ENCODE data around the gene GC.
"Not testable (repeated sequence)": the region's sequence is repeated elsewhere in the genome, so short reads cannot be mapped to it uniquely, and the experiment has no call there.

The GC gene

GRCh38 chr4:71783972-71784371 lies at the start of gene GC:
GC (minus strand) TSS chr4:71784079; CDS start chr4:71784018, 61 bp downstream.
- DNase-seq, result no peak

- no peak for DNase-seq
These were observed 49.5 kb upstream of the GC start for GRCh38 chr4:71833232-71833900.

- no peak for DNase-seq
These were observed 48.2 kb upstream of the GC start for GRCh38 chr4:71832049-71832448.

GRCh38 chr4:71830497-71831190 lies 46.8 kb upstream of the GC start:
- no peak for DNase-seq

- DNase-seq, result no peak
These were observed 44.6 kb upstream of the GC start for GRCh38 chr4:71828470-71828869.

- no peak for DNase-seq
These were observed 43.9 kb upstream of the GC start for GRCh38 chr4:71827826-71828225.

GRCh38 chr4:71816676-71817303 lies 32.9 kb upstream of the GC start:
- DNase-seq, result no peak

- no peak for DNase-seq
These were observed 30.6 kb upstream of the GC start for GRCh38 chr4:71814433-71814832.

GRCh38 chr4:71809805-71810204 lies 25.9 kb upstream of the GC start:
- DNase-seq, result not testable (repeated sequence)

- no peak for DNase-seq
These were observed 23.6 kb upstream of the GC start for GRCh38 chr4:71807469-71807868.

GRCh38 chr4:71805230-71805629 lies 21.4 kb upstream of the GC start:
- not testable (repeated sequence) for DNase-seq

- not testable (repeated sequence) for DNase-seq
These were observed 20.3 kb upstream of the GC start for GRCh38 chr4:71804017-71804697.

- no peak for DNase-seq
These were observed 2.1 kb upstream of the GC start for GRCh38 chr4:71785959-71786358.

- no peak for DNase-seq
These were observed 804 bp upstream of the GC start for GRCh38 chr4:71784569-71785197.

- no peak for DNase-seq
These were observed 6.0 kb downstream of the GC start for GRCh38 chr4:71777891-71778290.

GRCh38 chr4:71775449-71775848 lies 8.4 kb downstream of the GC start:
- no peak for DNase-seq

- no peak for DNase-seq
These were observed 9.7 kb downstream of the GC start for GRCh38 chr4:71774136-71774535.

- no peak for DNase-seq
These were observed 10.9 kb downstream of the GC start for GRCh38 chr4:71773004-71773403.

- no peak for DNase-seq
These were observed 11.3 kb downstream of the GC start for GRCh38 chr4:71772592-71772991.

GRCh38 chr4:71771613-71772012 lies 12.3 kb downstream of the GC start:
- no peak for DNase-seq

GRCh38 chr4:71769434-71769833 lies 14.4 kb downstream of the GC start:
- DNase-seq, result no peak

GRCh38 chr4:71768123-71768522 lies 15.8 kb downstream of the GC start:
- DNase-seq, result no peak

- no peak for DNase-seq
These were observed 18.0 kb downstream of the GC start for GRCh38 chr4:71765821-71766383.

Data from activated CD4-positive, alpha-beta T cell treated with anti-CD3 and anti-CD28 coated beads for 48 hours (primary cell).